Mesendoderm (in vitro differentiated cells): Measurements from ENCODE around the gene CENPB.

Source experiments
- DNase-seq: peaks from one replicate; pipeline ENCODE4 v3.0.0; 2013
- H2AK5ac ChIP-seq: 2 replicates; pipeline ENCODE4 v1.6.1; 2013; ENCODE audit warnings: low read length, inconsistent platforms
- H2BK120ac ChIP-seq: 2 replicates; pipeline ENCODE4 v1.6.1; 2013; ENCODE audit warnings: low read depth, mild to moderate bottlenecking, low read length, moderate library complexity, mixed read lengths
- H2BK15ac ChIP-seq: replicated peaks from 2 replicates; pipeline ENCODE4 v1.6.1; 2013; ENCODE audit warnings: low read depth, mild to moderate bottlenecking, moderate library complexity
- H2BK5ac ChIP-seq: 2 replicates; pipeline ENCODE4 v1.6.1; 2013; ENCODE audit warnings: low read length, inconsistent platforms
- H3K18ac ChIP-seq: 2 replicates; pipeline ENCODE4 v1.6.1; 2013; ENCODE audit warnings: mild to moderate bottlenecking, low read length, mixed read lengths
- H3K23ac ChIP-seq: one replicate; pipeline ENCODE4 v1.6.1; 2013; ENCODE audit warnings: low read length
- H3K27ac ChIP-seq: 2 replicates; pipeline ENCODE4 v1.5.1; 2013; ENCODE audit warnings: low read depth, mild to moderate bottlenecking, inconsistent platforms, low read length, moderate library complexity
- H3K27me3 ChIP-seq: 2 replicates; pipeline ENCODE4 v1.6.1; 2013; ENCODE audit warnings: low read length, control low read depth, mild to moderate bottlenecking, inconsistent platforms; ENCODE audit not compliant: insufficient read depth, poor library complexity
- H3K36me3 ChIP-seq: 2 replicates; pipeline ENCODE4 v1.6.1; 2013; ENCODE audit warnings: low read length, inconsistent platforms; ENCODE audit not compliant: control insufficient read depth, insufficient read depth
- H3K4ac ChIP-seq: one replicate; pipeline ENCODE4 v1.6.1; 2013; ENCODE audit warnings: low read depth, mild to moderate bottlenecking, low read length, moderate library complexity
- H3K4me1 ChIP-seq: 2 replicates; pipeline ENCODE4 v1.6.1; 2013; ENCODE audit warnings: low read depth, low read length, inconsistent platforms; ENCODE audit not compliant: control insufficient read depth
- H3K4me2 ChIP-seq: 2 replicates; pipeline ENCODE4 v1.6.1; 2013; ENCODE audit warnings: low read length
- H3K4me3 ChIP-seq: 2 replicates; pipeline ENCODE4 v1.5.1; 2013; ENCODE audit warnings: mild to moderate bottlenecking, low read length
- H3K56ac ChIP-seq: one replicate; pipeline ENCODE4 v1.6.1; 2013; ENCODE audit warnings: low read length
- H3K79me1 ChIP-seq: 2 replicates; pipeline ENCODE4 v1.6.1; 2013; ENCODE audit warnings: low read length, inconsistent platforms
- H3K79me2 ChIP-seq: 2 replicates; pipeline ENCODE4 v1.6.1; 2013; ENCODE audit warnings: mild to moderate bottlenecking, low read length; ENCODE audit not compliant: control insufficient read depth, insufficient read depth
- H3K9ac ChIP-seq: 2 replicates; pipeline ENCODE4 v1.6.1; 2013; ENCODE audit warnings: low read length, inconsistent platforms
- H4K5ac ChIP-seq: one replicate; pipeline ENCODE4 v1.6.1; 2013; ENCODE audit warnings: low read length
- H4K8ac ChIP-seq: one replicate; pipeline ENCODE4 v1.6.1; 2013; ENCODE audit warnings: low read depth, mild to moderate bottlenecking, control low read depth, low read length, moderate library complexity
- WGBS: extraction: QIAGEN DNeasy Blood & Tissue Kit; methylation state at CpG from one replicate; pipeline ENCODE4 v1.1.7; 2013; ENCODE audit warnings: low lambda C conversion rate, missing lambda C conversion rate; ENCODE audit not compliant: insufficient coverage; ENCODE audit errors: extremely low coverage; 5-methylcytosine and 5-hydroxymethylcytosine counted together

Gene CENPB

GRCh38 chr20:3739926-3740451 lies 46.6 kb downstream of the CENPB start:
- Histone ChIP-seq H4K5ac (no peak overlapping the region), H3K27ac (no peak overlapping the region), H3K18ac (no peak overlapping the region), H3K23ac (no peak overlapping the region), H3K4ac (no peak overlapping the region), H2BK5ac (no peak overlapping the region), H3K79me1 (no peaks in the 10 kb centered on the region), H3K27me3 (no peaks in the 10 kb centered on the region), H2BK15ac (no peak overlapping the region), H2AK5ac (no peak overlapping the region), H2BK120ac (no peak overlapping the region), H3K4me1 (no peaks in the 10 kb centered on the region), H4K8ac (no peak overlapping the region), H3K56ac (no peak overlapping the region), H3K4me2 (no peak overlapping the region), H3K4me3 (no peak overlapping the region), H3K79me2 (no peaks in the 10 kb centered on the region), H3K9ac (no peak overlapping the region), H3K36me3 (no peaks in the 10 kb centered on the region)
- no peak for DNase-seq
- no CpG with 5 or more reads among the region's 7 CpGs for WGBS

- no peak overlapping the region for H2BK5ac ChIP-seq
- H3K4ac ChIP-seq = no peak overlapping the region
- H3K9ac ChIP-seq = no peak overlapping the region
- H3K27ac ChIP-seq = no peak overlapping the region
- no peak overlapping the region for H3K4me3 ChIP-seq
- H3K4me1 ChIP-seq = no peaks in the 10 kb centered on the region
- H2BK120ac ChIP-seq = no peak overlapping the region
- whole genome bisulfite sequencing = no CpG with 5 or more reads among the region's 19 CpGs
- no peaks in the 10 kb centered on the region for H3K36me3 ChIP-seq
- H3K79me1 ChIP-seq = no peaks in the 10 kb centered on the region
- H4K5ac ChIP-seq = no peak overlapping the region
- no peak overlapping the region for H3K4me2 ChIP-seq
- H2BK15ac ChIP-seq = no peak overlapping the region
- H3K23ac ChIP-seq = no peak overlapping the region
- H2AK5ac ChIP-seq = no peak overlapping the region
- H3K27me3 ChIP-seq = no peaks in the 10 kb centered on the region
- peak overlapping the region; percentile 19 for H3K56ac ChIP-seq
- no peak overlapping the region for H4K8ac ChIP-seq
- no peak overlapping the region for H3K18ac ChIP-seq
- DNase-seq = no peak
- no peaks in the 10 kb centered on the region for H3K79me2 ChIP-seq
These were observed 47.2 kb downstream of the CENPB start for GRCh38 chr20:3739054-3739925.

- Histone ChIP-seq H3K4ac (no peak overlapping the region), H3K4me2 (no peak overlapping the region)
These were observed 48.2 kb downstream of the CENPB start for GRCh38 chr20:3738111-3739053.

GRCh38 chr20:3735768-3736167 lies 50.8 kb downstream of the CENPB start:
- no peak overlapping the region for H3K4me3 ChIP-seq
- no peak overlapping the region for H2AK5ac ChIP-seq
- H4K5ac ChIP-seq = no peak overlapping the region
- no peak overlapping the region for H2BK5ac ChIP-seq
- no peak overlapping the region for H3K56ac ChIP-seq
- H4K8ac ChIP-seq = no peak overlapping the region
- no CpG with 5 or more reads among the region's 4 CpGs for whole genome bisulfite sequencing
- no peak overlapping the region for H3K23ac ChIP-seq
- H3K27ac ChIP-seq = no peak overlapping the region
- H3K4me1 ChIP-seq = peaks cover 2% of the 10 kb centered on the region
- H3K79me2 ChIP-seq = no peaks in the 10 kb centered on the region
- H2BK15ac ChIP-seq = no peak overlapping the region
- H3K36me3 ChIP-seq = no peaks in the 10 kb centered on the region
- H3K4ac ChIP-seq = no peak overlapping the region
- H3K79me1 ChIP-seq = no peaks in the 10 kb centered on the region
- H2BK120ac ChIP-seq = no peak overlapping the region
- DNase-seq = no peak
- H3K9ac ChIP-seq = no peak overlapping the region
- no peak overlapping the region for H3K18ac ChIP-seq
- no peaks in the 10 kb centered on the region for H3K27me3 ChIP-seq
- H3K4me2 ChIP-seq = no peak overlapping the region

More at GRCh38 chr20:3738111-3739053, 48.2 kb downstream of the CENPB start:
- Histone ChIP-seq H2BK15ac (no peak overlapping the region), H2BK5ac (no peak overlapping the region), H3K18ac (no peak overlapping the region), H2BK120ac (no peak overlapping the region), H3K4me3 (no peak overlapping the region), H3K79me1 (no peaks in the 10 kb centered on the region), H3K27ac (no peak overlapping the region), H4K8ac (no peak overlapping the region), H3K4me1 (no peaks in the 10 kb centered on the region), H3K56ac (no peak overlapping the region), H3K36me3 (no peaks in the 10 kb centered on the region), H2AK5ac (no peak overlapping the region), H3K9ac (no peak overlapping the region), H3K27me3 (no peaks in the 10 kb centered on the region), H3K79me2 (no peaks in the 10 kb centered on the region), H3K23ac (no peak overlapping the region), H4K5ac (no peak overlapping the region)
- DNase-seq = no peak
- no CpG with 5 or more reads among the region's 11 CpGs for WGBS

GRCh38 chr20:3734111-3734843 lies 52.3 kb downstream of the CENPB start:
- Histone ChIP-seq H4K8ac (no peak overlapping the region), H3K4me2 (no peak overlapping the region), H3K18ac (no peak overlapping the region), H3K23ac (no peak overlapping the region), H3K79me1 (no peaks in the 10 kb centered on the region), H3K56ac (no peak overlapping the region), H3K27ac (no peak overlapping the region), H3K79me2 (no peaks in the 10 kb centered on the region), H3K4me3 (no peak overlapping the region), H2AK5ac (no peak overlapping the region), H2BK15ac (no peak overlapping the region), H4K5ac (no peak overlapping the region), H2BK5ac (no peak overlapping the region), H3K4me1 (peaks cover 2% of the 10 kb centered on the region), H3K36me3 (no peaks in the 10 kb centered on the region), H2BK120ac (no peak overlapping the region), H3K4ac (no peak overlapping the region), H3K9ac (no peak overlapping the region), H3K27me3 (no peaks in the 10 kb centered on the region)
- no CpG with 5 or more reads among the region's 12 CpGs for WGBS
- no peak for DNase-seq
